LNCaP clone FGC (cell line): Measurements from ENCODE around the gene BOLA3.

Experiments used
- DNase-seq: peaks from one replicate; pipeline ENCODE4 v3.0.0-alpha.2; 2011; ENCODE audit warnings: low read depth
- H3K4me3 ChIP-seq: 2 replicates; pipeline ENCODE4 v1.5.1; 2011; ENCODE audit warnings: mild to moderate bottlenecking, low read depth, low read length, control low read depth
- CTCF ChIP-seq: IDR thresholded peaks from 2 replicates; pipeline ENCODE4 v1.5.1; 2012; ENCODE audit warnings: mild to moderate bottlenecking; ENCODE audit not compliant: control insufficient read depth, insufficient read depth; ENCODE audit errors: extremely low read depth

Gene BOLA3

GRCh38 chr2:74149247-74149525 lies 1.5 kb upstream of the BOLA3 start:
- no peak overlapping the region for H3K4me3 ChIP-seq
- no peak for DNase-seq
- TF ChIP-seq CTCF: no peak

- peak overlapping the region; percentile 63; the same call in 1 of the 2 replicates for H3K4me3 ChIP-seq
- DNase-seq: no peak
- TF ChIP-seq CTCF: no peak
Observed at GRCh38 chr2:74148457-74149246, 940 bp upstream of the BOLA3 start.

GRCh38 chr2:74146929-74147726 lies 584 bp downstream of the BOLA3 start:
- TF ChIP-seq CTCF: no peak
- H3K4me3 ChIP-seq: peak overlapping the region; percentile 63
- DNase-seq: no peak

GRCh38 chr2:74142340-74142739 lies 5.4 kb downstream of the BOLA3 start:
- no peak overlapping the region for H3K4me3 ChIP-seq
- TF ChIP-seq CTCF: no peak
- no peak for DNase-seq

- no peak overlapping the region for H3K4me3 ChIP-seq
- no peak for DNase-seq
- no peak for TF ChIP-seq CTCF
Observed at GRCh38 chr2:74138600-74139323, 8.9 kb downstream of the BOLA3 start.

- no peak overlapping the region for H3K4me3 ChIP-seq
- TF ChIP-seq CTCF: no peak
- no peak for DNase-seq
Observed at GRCh38 chr2:74137651-74138599, 9.8 kb downstream of the BOLA3 start.
